ENCODE results near the gene WDR90. TPM values are rescaled to one million over a fixed set of nuclear protein-coding genes. Genes with fewer than 3 reads are reported as not detected.

WDR90 gene
- 10.7 and 14.8 TPM in 2 replicates for total RNA-seq

DNA sequence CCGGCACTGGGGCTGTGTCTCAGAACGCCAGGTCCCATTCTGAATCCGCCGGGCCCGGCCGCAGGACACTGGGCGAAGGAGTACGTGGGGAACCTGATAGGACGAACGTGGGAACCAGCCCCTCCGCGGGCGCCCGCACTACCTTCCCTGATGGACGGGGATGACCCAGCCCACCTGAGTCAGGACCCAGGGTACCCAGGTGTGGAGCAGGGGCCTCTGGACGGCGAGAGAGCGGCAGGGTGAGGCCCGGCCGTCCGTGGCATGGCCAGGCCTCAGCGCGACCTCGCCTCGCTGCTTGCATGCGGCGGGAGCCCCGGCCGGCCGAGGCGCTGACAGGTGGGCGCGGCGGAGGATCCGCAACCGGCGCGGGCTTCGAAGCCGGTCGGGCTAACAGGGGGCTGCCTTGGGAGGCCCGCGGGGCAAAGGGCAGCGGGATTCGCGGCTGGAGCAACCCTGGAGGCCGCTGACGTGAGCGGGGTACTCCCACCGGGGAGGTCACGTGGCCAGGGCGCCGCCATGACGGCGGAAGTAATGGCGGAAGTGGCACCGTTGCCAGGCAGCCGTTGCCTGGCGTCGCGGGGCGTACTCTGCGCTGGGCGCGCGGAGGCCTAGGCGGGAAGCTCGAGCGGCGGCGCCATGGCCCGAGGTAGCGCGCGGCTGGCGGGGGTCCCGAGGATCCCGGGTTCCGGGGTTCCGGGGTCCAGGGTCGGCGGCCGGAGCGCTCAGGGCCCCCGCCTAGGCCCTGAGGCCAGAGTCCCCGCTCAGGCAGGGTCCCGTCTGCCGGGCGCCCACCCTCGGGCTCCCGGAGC, at the start of gene WDR90:
Gene WDR90, plus strand, starts transcription at position 585 of the 809 bp plus-strand sequence. Its CDS starts 52 bp downstream, at position 637.
- DNase-seq (ENCODE audit: low read depth, low spot score), result peak; percentile 67

DNA sequence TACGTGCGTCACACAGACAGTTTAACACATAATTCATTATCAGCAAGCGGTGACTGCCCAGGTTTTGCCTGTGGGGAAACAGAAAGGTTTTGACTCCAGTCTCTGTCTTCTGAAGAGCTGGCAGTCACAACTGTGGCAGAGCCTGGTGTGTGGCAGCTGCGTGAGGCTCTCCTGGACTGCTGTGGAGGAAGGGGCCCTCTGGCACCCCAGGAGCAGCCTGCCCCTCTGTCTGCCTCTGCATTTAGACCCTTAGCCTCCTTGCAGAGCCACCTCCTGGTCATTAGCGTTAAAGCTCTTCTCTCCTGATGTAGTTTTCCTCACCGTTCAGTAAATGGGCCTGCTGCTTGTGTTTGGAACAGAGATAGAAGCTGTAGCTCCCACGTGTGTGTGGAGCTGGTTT, 48.4 kb upstream of the WDR90 start:
- no peak for DNase-seq (ENCODE audit: low read depth, low spot score)

DNA sequence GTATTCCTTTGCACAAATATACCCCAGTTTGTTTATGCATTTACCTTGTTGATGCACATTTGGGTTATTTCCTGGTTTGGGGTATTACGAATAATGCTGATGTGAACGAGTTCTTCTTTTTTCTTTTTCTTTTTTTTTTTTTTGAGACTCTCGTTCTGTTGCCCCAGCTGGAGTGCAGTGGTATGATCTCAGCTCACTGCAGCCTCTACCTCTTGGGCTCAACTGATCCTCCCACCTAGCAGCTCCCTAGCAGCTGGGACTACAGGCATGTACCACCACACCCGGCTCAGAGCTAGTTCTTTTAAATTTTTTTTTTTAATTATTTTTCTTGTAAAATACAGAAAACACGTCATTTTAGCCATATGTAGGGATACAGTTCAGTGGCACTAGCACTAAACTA, 45.2 kb upstream of the WDR90 start:
- DNase-seq (ENCODE audit: low read depth, low spot score), result no peak

DNA sequence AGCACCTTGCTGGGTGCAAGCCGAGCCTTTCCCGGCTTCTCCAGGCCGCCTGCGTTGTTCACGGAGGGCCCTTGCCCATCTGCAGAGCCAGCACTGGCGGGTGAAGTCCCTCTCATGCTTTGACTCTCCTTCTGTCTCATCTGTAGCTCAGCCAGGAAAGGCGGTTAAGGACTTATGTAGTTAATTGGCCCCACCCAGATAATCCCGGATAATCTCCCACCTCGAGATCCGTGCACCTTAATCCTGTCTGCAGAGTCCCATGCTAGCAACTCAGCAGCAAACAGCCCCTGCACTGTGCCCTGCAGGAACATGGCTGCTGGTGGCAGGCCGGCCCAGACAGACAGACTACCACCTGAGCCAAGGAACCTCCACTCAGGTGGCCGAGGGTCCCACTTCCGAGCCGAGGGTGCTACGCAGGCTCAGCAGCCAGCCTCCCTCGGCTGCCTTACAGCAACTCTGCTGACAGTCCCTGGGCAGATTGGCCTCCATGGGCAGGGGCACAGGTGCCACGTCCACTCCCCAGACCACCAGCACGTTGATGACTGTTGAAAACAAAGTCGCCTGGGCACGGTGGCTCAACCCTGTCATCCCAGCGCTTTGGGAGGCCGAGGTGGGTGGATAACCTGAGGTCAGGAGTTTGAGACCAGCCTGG, 42.4 kb upstream of the WDR90 start:
- no peak for DNase-seq (ENCODE audit: low read depth, low spot score)

DNA sequence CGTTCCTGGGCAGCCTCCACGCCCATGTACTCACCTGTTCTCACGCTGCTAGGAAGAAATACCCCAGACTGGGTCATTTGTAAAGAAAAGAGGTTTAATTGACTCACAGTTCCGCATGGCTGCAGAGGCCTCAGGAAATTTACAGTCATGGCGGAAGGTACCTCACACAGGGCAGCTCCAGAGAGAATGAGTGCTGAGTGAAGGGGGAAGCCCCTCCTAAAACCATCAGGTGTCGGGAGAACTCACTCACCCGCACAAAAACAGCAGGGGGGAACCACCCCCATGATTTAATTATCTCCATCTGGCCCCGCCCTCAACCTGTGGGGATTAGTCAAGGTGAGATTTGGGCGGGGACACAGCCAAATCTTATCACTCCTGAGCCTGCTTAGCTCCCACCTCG, 41.1 kb upstream of the WDR90 start:
- DNase-seq (ENCODE audit: low read depth, low spot score), result no peak

DNA sequence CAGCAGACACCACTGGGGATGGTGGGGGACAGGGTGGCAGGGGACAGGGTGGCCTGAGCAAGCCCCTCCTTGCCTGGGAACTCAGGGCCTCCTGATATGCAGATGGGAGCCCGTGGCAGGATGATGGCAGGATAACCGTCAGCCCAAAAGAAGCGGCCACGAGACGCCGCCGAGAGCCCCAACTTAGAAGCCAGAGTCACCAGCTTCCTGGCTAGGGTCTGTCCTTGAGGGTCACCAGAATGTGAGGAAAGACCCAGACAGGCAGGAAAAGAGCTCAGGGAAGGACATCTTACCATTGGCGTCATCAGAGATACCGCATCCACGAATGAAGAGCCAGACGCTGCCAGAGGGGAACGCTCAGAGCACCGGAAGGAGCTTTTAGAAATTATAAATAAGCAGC, 39.8 kb upstream of the WDR90 start:
- no peak for DNase-seq (ENCODE audit: low read depth, low spot score)

DNA sequence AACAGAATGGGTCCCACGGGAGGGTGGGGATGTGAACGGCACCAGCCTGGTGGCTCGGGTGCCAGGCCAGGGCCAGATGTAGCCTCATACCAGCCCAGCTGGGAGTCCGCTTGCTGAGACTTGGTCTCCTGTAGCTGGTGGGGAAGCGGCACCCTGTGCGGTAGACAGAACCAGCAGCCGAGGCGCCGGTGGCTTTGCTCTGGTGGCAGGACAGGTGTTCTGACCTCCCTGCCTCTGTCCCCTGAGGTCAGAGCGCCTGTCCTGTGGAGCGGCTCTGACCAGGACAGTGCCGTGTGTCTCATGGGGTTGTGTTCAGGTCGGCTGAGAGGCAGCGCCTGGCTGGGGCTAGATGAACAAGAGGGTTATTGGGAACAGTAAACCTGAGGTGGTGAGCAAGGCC, 39.2 kb upstream of the WDR90 start:
- DNase-seq (ENCODE audit: low read depth, low spot score), result no peak

DNA sequence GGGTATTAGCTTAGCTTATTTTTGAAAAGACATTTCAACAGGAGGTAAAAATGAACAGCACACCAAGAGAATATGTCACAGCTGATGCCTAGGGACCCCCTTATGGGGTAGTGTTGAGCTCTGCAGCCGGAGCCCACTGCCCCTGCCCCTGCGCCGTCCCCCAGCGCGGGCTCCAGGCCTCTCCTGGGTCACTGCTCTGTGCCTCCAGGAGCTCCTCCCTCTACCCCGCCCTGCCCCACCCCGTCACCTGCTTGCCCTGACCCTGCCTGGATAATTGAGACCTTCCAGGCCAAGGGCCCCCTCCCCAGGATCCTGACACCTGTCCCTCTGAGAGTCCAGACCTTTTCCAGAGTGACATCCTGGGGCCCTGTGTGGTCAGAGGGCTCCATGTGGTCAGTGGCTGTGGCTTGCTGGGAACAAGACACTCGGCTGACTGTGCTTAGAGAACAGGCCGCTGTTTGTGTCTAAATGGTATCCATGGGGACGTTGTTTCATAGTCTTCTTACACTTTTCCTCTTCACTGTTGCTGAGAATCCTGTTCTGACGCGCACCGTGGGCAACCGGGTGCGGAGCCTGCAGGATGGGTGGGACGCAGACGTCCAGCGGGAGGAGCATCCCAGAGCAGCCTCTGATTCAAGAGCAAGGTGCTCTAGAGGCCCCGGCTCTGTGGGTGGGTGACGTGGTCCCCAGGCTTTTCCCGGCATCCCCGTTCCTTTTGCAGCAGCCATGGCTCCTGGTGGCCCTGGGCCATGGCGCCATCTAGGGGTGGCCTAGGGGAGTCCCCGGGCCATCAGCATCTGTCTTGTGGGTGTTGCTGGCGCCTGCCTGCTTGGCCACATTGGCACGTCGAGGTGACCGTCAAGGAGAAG, 38.4 kb upstream of the WDR90 start:
- DNase-seq (ENCODE audit: low read depth, low spot score), result no peak

DNA sequence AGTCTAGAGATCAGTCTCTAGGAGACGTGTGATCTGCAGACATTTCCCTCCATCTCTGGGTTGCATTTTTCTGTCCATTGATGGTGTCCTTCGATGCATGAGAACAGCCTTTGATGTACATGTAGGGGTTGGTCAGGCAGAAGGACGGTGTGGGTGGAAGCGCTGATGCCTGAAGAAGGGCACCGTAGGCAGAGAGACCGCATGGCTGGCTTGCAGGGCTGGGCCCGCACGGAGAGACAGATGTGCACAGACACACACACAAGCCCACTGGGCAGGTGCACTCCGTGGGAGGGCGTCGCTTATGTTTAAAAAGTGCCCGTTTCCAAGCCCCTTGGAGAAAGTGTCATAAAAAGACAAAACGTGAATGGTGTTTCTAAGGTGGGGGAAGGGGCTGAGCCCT, 34.0 kb upstream of the WDR90 start:
- no peak for DNase-seq (ENCODE audit: low read depth, low spot score)

DNA sequence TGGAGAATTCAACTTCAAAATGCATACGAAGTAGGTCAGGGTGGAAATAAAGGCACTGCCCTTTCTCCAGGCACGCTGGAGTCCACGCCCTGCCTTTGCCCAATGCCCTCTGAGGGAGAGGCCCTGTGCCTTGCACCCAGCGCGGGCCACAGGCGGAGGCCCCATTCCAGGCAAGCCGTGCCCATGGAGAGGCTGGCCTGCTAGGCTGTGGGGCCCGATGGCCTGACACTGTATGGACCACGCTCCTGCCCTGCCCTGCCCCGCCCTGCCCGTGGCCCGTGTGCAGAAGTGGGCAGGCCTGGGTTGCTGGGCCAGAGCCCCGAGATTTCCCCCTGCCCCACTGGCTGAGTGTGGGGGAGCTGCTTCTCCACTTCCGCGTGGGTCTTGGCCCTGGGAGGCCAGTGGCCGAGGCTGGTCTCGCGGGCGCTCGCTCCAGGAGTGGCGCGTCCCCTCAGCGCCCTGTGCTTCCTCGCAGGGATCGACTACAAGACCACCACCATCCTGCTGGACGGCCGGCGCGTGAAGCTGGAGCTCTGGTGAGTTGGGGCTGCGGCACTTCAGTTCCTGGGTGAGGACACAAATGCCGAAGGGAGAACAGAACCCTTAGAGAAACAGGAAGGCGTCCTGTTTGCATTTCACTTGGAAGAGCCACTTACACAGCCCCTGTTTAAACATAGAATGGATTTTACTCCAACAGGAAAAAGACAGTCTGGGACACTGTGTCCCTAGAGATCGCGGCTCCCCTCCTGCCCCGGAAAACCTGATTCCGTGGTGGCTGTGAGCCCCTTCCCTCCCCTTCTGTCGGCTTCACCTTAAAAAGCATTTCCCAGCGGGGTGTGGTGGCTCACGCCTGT, 32.2 kb upstream of the WDR90 start:
- no peak for DNase-seq (ENCODE audit: low read depth, low spot score)

DNA sequence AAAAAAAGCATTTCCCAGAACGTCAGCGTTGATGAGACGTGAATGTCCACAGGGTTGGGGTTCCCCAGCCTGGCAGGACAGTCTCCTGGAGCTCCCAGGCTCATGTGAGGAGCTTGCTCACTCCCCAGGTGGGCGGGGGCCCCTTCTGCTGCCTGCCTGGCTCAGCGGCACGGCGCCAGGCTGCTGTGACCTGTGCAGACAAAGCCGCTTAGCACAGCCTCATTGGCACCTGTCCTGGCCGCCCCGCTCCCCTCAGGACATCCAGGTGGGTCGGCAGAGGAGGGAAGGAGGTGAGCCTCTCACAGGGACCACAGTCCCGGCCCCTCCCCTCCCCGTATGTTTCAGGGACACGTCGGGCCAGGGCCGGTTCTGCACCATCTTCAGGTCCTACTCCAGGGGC, 31.3 kb upstream of the WDR90 start:
- DNase-seq (ENCODE audit: low read depth, low spot score), result no peak

DNA sequence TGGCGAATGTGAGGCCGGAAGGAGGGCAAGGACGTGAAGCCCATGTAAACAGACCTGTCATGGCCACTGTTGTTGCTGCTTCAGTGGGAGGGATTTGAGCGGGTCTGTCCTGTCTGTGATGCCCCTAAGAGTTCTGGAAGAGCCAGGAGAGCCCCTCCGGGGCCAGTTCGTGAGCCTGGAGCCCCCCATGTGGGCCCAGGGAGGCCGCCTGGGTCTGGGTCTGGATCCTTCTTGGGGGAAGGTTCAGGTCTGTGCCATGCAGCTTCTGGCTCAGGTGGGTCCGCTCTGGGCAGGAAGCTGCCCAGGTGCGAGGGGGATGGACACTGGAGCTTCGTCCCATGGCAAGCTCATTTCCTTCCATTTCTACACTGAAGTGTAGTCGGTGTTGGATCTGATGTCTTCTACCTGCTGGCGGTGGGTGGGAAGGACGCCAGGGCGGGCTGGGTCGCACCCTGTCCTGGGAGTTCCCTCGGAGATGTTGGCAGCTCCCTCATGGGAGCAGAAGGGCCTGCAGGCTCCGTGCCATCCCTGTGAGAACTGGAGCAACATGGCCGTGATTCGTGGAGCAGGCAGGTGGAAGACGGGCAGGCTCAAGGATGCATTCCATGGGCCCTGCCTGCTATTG, 29.6 kb upstream of the WDR90 start:
- DNase-seq (ENCODE audit: low read depth, low spot score), result no peak

DNA sequence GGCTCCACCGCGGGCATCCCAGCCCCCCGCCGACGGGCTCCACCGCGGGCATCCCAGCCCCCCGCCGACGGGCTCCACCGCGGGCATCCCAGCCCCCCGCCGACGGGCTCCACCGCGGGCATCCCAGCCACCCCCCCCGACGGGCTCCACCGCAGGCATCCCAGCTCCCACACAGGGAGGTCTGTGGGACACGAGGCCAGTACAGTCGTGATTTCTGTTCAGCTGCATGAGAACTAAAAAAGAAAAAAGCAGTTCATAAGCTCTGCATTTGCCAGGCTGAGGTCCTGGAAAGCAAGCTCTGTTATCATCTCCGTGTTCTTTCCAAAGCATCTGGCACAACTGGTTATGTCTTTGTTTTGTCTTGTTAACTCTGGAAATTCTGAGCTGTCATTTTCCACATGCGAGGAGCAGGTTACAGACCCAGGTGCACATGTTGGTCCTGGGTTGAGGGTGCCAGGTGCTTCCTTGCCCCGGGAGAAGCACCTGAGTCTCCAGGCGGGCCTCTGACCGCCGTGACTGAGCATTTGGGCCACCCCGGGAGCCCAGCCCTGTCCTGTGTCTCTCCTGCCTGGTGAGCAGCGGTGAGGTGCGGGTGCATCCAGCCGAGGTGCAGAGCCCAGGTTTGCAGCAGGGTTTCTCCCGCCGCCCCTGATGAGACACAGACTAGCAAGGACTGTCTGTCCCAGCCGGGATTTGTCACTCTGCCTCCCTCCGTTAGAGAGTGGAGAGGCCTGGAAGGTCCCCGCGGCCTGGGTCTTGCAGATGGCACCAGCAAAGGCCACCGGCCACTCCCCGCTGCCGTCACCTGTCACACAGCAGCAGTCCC, 28.3 kb upstream of the WDR90 start:
- DNase-seq (ENCODE audit: low read depth, low spot score), result no peak

DNA sequence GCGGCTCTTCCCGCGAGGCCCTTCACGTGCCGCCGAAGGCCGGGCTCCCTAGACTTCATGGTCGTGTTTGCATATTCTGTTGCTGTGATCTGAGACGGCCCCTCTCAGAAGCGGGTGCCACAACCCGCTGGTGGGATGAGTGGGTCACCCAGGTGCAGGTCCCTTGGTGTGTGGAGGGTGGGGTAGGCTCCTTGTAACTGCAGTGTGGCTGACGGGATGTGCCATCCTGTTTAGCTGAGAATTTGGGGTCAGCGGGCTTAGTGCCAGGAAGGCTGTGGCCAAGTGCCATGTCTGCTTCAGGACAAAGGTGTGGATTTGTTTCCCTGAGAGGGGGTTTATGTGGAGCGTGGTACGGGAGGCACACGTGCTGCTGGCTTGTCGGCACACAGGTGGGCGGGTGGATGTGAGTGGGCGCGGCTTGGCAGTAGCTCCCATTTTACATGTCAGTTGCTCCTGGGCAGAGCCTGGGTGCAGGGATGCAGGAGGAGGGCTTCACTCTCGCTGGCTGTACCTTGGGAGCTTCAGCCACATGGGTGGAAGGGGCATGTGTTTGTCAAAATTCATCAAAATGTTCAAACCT, 27.5 kb upstream of the WDR90 start:
- DNase-seq (ENCODE audit: low read depth, low spot score), result no peak

DNA sequence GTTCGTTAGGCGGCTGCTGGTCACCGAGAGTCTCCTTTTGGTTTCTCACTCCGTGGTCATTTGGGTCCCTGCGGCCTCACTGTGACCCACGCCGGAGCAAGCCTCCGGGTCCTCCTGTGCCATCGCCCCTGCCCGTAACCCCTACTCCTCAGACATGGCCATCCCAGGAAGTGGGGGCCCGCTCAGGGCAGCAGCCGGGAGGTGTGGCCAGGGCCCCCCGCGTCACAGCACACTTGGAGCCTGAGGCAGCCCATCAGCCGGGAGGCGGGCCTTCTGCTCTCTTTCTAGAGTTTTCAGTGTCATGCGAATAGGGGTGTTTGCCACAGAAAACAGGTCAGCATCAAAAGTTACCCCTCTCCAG, 26.3 kb upstream of the WDR90 start:
- no peak for DNase-seq (ENCODE audit: low read depth, low spot score)

DNA sequence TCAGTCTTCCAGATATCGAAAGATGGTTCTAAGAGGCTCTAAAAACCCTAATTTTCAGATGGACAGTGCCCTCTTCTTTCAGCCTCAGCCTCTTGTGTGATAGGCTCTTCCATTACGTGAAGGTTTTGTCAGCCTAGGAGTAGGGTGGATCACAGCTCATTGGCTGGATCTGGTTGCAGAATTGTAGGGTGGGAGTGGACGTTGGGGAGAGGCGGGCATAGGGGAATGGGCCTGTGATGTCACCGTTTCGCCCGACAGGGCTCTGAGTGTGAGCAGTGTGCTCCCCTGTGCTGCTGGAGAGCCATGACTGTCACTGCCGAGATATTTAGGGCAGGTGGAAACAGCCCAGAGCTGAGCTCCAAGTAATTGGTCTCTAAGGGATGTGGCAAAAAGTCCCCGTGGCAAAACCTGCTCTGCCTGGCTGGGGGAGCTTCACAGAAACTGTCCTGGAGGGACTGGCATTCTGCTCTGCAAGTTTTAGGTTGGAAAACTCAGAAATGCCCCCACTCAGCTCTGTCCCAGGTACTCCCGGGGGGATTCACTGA, 24.6 kb upstream of the WDR90 start:
- no peak for DNase-seq (ENCODE audit: low read depth, low spot score)

DNA sequence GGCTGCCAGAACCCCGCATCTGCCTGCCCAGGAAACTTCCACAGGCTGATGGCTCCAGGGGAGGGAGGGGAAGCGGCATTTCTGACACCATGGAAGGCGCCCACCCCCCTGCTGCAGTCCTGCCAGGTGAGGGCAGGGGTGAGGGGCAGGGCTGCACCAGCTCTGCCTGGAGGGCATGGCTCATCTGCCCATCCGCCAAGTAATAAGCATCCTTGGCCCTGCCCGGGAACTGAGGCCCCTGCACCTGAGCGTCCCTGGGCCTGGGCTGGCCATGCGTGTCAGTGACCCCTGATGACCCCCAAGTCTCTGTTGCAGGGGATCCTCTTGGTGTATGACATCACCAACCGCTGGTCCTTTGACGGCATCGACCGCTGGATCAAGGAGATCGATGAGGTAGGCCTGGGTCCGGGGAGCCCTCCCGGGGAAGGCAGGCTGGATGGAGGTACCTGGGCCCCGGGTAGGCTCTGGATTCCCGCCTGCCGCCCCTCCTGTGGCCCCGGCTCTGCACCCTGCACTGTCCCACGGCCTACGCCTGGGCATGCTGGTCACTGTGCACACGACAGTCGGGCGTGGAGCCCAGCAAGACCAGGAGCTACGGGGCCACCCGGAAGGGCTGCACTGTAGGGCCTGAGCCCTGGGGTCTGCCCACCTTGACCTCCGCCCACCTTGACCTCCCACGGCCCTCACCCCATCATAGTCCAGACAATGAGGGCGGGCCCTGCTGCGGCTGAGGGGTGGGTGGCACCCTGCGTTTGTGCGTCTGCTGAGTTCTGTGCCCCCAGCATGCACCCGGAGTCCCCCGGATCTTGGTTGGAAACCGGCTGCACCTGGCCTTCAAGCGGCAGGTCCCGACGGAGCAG, 23.8 kb upstream of the WDR90 start:
- DNase-seq (ENCODE audit: low read depth, low spot score), result no peak
